NT2/D1 (cell line): Measurements from ENCODE around the gene PCDHGB4.

Experiments
- YY1 ChIP-seq: IDR thresholded peaks from 2 replicates; pipeline ENCODE4 v1.6.1; 2011; ENCODE audit not compliant: insufficient read length, insufficient read depth
- ZNF274 ChIP-seq: IDR thresholded peaks from 2 replicates; pipeline ENCODE4 v1.6.1; 2011; ENCODE audit warnings: mild to moderate bottlenecking, low read depth, low read length

DNA sequence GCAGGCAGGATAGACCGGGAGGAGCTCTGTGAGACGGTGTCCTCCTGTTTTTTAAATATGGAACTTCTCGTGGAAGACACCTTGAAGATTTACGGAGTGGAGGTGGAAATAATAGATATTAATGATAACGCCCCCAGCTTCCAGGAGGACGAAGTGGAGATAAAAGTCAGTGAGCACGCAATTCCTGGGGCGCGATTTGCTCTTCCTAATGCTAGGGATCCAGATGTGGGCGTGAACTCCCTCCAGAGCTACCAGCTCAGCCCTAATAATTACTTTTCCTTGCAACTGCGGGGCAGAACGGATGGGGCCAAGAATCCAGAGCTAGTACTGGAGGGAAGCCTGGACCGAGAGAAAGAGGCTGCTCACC lies 34.0 kb downstream of the PCDHGB4 start:
- TF ChIP-seq ZNF274 (no peak), YY1 (no peak)
